HepG2 (cell line): ENCODE data around the gene CBFA2T2. TPM values are rescaled to one million over a fixed set of nuclear protein-coding genes. Genes with fewer than 3 reads are reported as not detected.

Experiments
- ATAC-seq: fragments of 200-7000 bp; cut with Tn5 transposase; 3 replicates; pipeline ENCODE4 v1.9.1; 2020; ENCODE audit warnings: mild to moderate bottlenecking, moderate library complexity
- BruUV-seq: library from RNA; stranded (reverse); fragments of 400-500 nt; replicated peaks from 2 replicates; lab custom pipeline; 2021; lab: Mats Ljungman, UMichigan
- CTCF ChIA-PET: fragments of 300-600 bp; formaldehyde crosslinking; extraction: SDS; loops from one replicate; lab custom pipeline; 2021; ENCODE audit warnings: low total read pairs, inconsistent platforms, low intra/inter-chr PET ratio; lab: Yijun Ruan, JAX
- POLR2A ChIA-PET: fragments of 350-600 bp; sonication (Branson Sonifier 250); formaldehyde crosslinking; loops from one replicate; lab custom pipeline; 2020; ENCODE audit warnings: antibody characterized with exemption, inconsistent platforms; lab: Yijun Ruan, JAX
- DNase-seq: peaks from one replicate; pipeline ENCODE4 v3.0.0-alpha.2; 2015; ENCODE audit warnings: low spot score
- FAIRE-seq: peaks from 3 replicates; lab custom pipeline; 2011; peaks lifted over from hg19 to GRCh38; lab: Jason Lieb, UNC
- H2AFZ ChIP-seq: one replicate; pipeline ENCODE4 v1.6.1; 2011; ENCODE audit warnings: low read length, inconsistent platforms
- H3K27ac ChIP-seq: fragments of 300-600 bp; 3 replicates; pipeline ENCODE4 v1.8.0; 2011; ENCODE audit warnings: mixed run types, mild to moderate bottlenecking, mixed read lengths, low read length, inconsistent platforms; ENCODE audit not compliant: insufficient read depth; ENCODE audit errors: extremely low read length
- H3K27me3 ChIP-seq, 2 experiments: fragments of 200-600 bp in 1 of 2; 2 replicates in 1 of 2; 3 replicates in 1 of 2; pipeline versions ENCODE4 v1.6.0 to v1.8.0; 2011; ENCODE audit warnings: low read length in 2 of 2, mild to moderate bottlenecking in 2 of 2, moderate library complexity in 2 of 2, inconsistent platforms in 1 of 2; ENCODE audit not compliant: insufficient read depth in 2 of 2, control insufficient read depth in 1 of 2
- H3K36me3 ChIP-seq, 2 experiments: fragments of 200-600 bp in 1 of 2; replicated peaks in 1 of 2; 2 replicates in 1 of 2; 3 replicates in 1 of 2; pipeline versions ENCODE4 v1.5.1 to v1.8.0; 2011; ENCODE audit warnings: low read length in 2 of 2, inconsistent platforms in 1 of 2; ENCODE audit not compliant: insufficient read depth in 2 of 2, control insufficient read depth in 1 of 2
- H3K4me1 ChIP-seq: 2 replicates; pipeline ENCODE4 v1.5.1; 2012; ENCODE audit warnings: low read length, inconsistent platforms; ENCODE audit not compliant: insufficient read depth
- H3K4me2 ChIP-seq: 2 replicates; pipeline ENCODE4 v1.6.0; 2011; ENCODE audit warnings: low read depth, low read length, inconsistent platforms
- H3K4me3 ChIP-seq, 3 experiments: fragments of 200-600 bp in 1 of 3; sonication (generic), shearing (Covaris generic) in 1 of 3; replicated peaks in 1 of 3; 2 replicates each; pipeline ENCODE4 v1.5.1; 2011 to 2016; ENCODE audit warnings: low read length in 3 of 3, inconsistent platforms in 2 of 3, low read depth in 2 of 3, mild to moderate bottlenecking in 2 of 3, control low read depth in 1 of 3, mixed read lengths in 1 of 3; ENCODE audit not compliant: insufficient read depth in 1 of 3
- H3K79me2 ChIP-seq: one replicate; pipeline ENCODE4 v1.6.1; 2011; ENCODE audit warnings: low read length, inconsistent platforms; ENCODE audit not compliant: insufficient read depth
- H3K9ac ChIP-seq: 2 replicates; pipeline ENCODE4 v1.6.0; 2011; ENCODE audit warnings: mild to moderate bottlenecking, low read depth, low read length, inconsistent platforms; ENCODE audit not compliant: insufficient read depth
- H3K9me3 ChIP-seq: 2 replicates; pipeline ENCODE4 v1.5.1; 2012; ENCODE audit warnings: mild to moderate bottlenecking, low read length
- H4K20me1 ChIP-seq: 2 replicates; pipeline ENCODE4 v1.6.0; 2011; ENCODE audit warnings: inconsistent platforms, mild to moderate bottlenecking, low read length, moderate library complexity; ENCODE audit not compliant: insufficient read depth
- AGO1 ChIP-seq: fragments of 200-400 bp; formaldehyde crosslinking; IDR thresholded peaks from 2 replicates; pipeline ENCODE4 v1.6.1; 2017; ENCODE audit warnings: mild to moderate bottlenecking, low read depth, low read length, moderate library complexity; ENCODE audit not compliant: poor library complexity, severe bottlenecking
- AGO2 ChIP-seq: fragments of 200-400 bp; formaldehyde crosslinking; optimal IDR thresholded peaks from 2 replicates; pipeline ENCODE3; 2017; ENCODE audit warnings: mild to moderate bottlenecking, low read depth, low read length, moderate library complexity
- ARID5B ChIP-seq: IDR thresholded peaks from 2 replicates; pipeline ENCODE4 v1.4.0; 2020; ENCODE audit warnings: mild to moderate bottlenecking, missing genetic modification reagents
- EZH2 ChIP-seq: conservative IDR thresholded peaks from 2 replicates; pipeline ENCODE4 v1.6.1; 2012; ENCODE audit warnings: mild to moderate bottlenecking, low read depth, low read length, moderate library complexity
- FOXJ3 ChIP-seq: sonication (generic); formaldehyde crosslinking; IDR thresholded peaks from 2 replicates; pipeline ENCODE4 v1.4.0; 2020; ENCODE audit warnings: missing genetic modification reagents, mild to moderate bottlenecking, borderline replicate concordance
- MED13 ChIP-seq: sonication (generic); formaldehyde crosslinking; IDR thresholded peaks from 2 replicates; pipeline ENCODE4 v1.5.0; 2020; ENCODE audit warnings: missing genetic modification reagents
- PHB2 ChIP-seq: fragments of 450-650 bp; IDR thresholded peaks from 2 replicates; pipeline ENCODE4 v1.6.1; 2018; ENCODE audit not compliant: partially characterized antibody
- POLR2A ChIP-seq, 2 experiments: IDR thresholded peaks; 2 replicates each; pipeline ENCODE4 v1.6.1; 2011; ENCODE audit warnings: low read depth in 2 of 2, low read length in 2 of 2, mild to moderate bottlenecking in 1 of 2, moderate library complexity in 1 of 2; ENCODE audit not compliant: insufficient read depth in 1 of 2
- RBFOX2 ChIP-seq: fragments of 200-400 bp; formaldehyde crosslinking; IDR thresholded peaks from 2 replicates; pipeline ENCODE4 v1.6.1; 2017; ENCODE audit warnings: low read depth, mild to moderate bottlenecking, low read length
- THRA ChIP-seq: sonication (generic); formaldehyde crosslinking; IDR thresholded peaks from 2 replicates; pipeline ENCODE4 v1.4.0; 2020; ENCODE audit warnings: missing genetic modification reagents, borderline replicate concordance
- ZBTB43 ChIP-seq: sonication (generic); formaldehyde crosslinking; conservative IDR thresholded peaks from 2 replicates; pipeline ENCODE4 v1.4.0; 2020; ENCODE audit warnings: missing genetic modification reagents
- ZNF260 ChIP-seq: sonication (generic); formaldehyde crosslinking; IDR thresholded peaks from 2 replicates; pipeline ENCODE4 v1.4.0; 2020; ENCODE audit warnings: missing genetic modification reagents, low read depth, mild to moderate bottlenecking, borderline replicate concordance
- ZNF337 ChIP-seq: sonication (generic); formaldehyde crosslinking; IDR thresholded peaks from 2 replicates; pipeline ENCODE4 v1.5.1; 2020; ENCODE audit warnings: missing genetic modification reagents, low read depth, mild to moderate bottlenecking, borderline replicate concordance
- ZNF343 ChIP-seq: sonication (generic); formaldehyde crosslinking; IDR thresholded peaks from 2 replicates; pipeline ENCODE4 v1.4.0; 2020; ENCODE audit warnings: mild to moderate bottlenecking, missing genetic modification reagents
- ZNF878 ChIP-seq: sonication (generic); formaldehyde crosslinking; IDR thresholded peaks from 2 replicates; pipeline ENCODE4 v1.8.1; 2023; ENCODE audit warnings: mild to moderate bottlenecking, missing genetic modification reagents, moderate library complexity
- WGBS: methylation state at CpG from one replicate; pipeline ENCODE4 v1.1.6; 2017; ENCODE audit warnings: low lambda C conversion rate; 5-methylcytosine and 5-hydroxymethylcytosine counted together
- in situ Hi-C: cut with HindIII; loops from 2 replicates; pipeline ENCODE4 v1.10.0; 2017; ENCODE audit warnings: low pct_unique_long_range_greater_than_20kb; ENCODE audit not compliant: extremely low pct_ligation_motif_present
- intact Hi-C: fragments of 100-400 bp; cut with micrococcal nuclease; formaldehyde crosslinking; loops from one replicate; pipeline ENCODE4 v1.10.0; 2022; ENCODE audit not compliant: unreplicated experiment
- polyA plus RNA-seq, 8 experiments: library from polyadenylated mRNA; depleted of rRNA in 3 of 8; stranded (reverse) in 7 of 8; unstranded in 1 of 8; fragments of >200 nt; fragmentation: Illumina TruSeq in 4 of 8; extraction: Trizol in 4 of 8; gene quantifications; 2 replicates each; pipeline versions ENCODE4 v1.2.1 to v1.2.3, GENCODE V29; 2011 to 2016; ENCODE audit warnings: low read depth in 4 of 8, missing spikeins in 1 of 8, mixed read lengths in 1 of 8; ENCODE audit not compliant: insufficient read depth in 1 of 8
- total RNA-seq, 5 experiments: library from RNA; depleted of rRNA; stranded (reverse); fragments of >200 nt; fragmentation: Illumina TruSeq; extraction: Trizol; gene quantifications; 2 replicates each; pipeline ENCODE4 v1.2.3, GENCODE V29; 2016; ENCODE audit warnings: low read depth in 1 of 5

CBFA2T2 gene
- total and polyA plus RNA-seq, 2 of the 13 experiments (the other 11 are each of a cell fraction or from before 2014, with no cell fraction given) = 6.3 to 21.2 TPM

- Histone ChIP-seq H3K36me3 (peaks cover 40 to 47% of the 10 kb centered on the region in 2 experiments), H3K4me2 (no peak overlapping the region), H3K4me1 (peaks cover 29% of the 10 kb centered on the region), H2AFZ (no peak overlapping the region), H3K27ac (no peak overlapping the region), H3K79me2 (no peaks in the 10 kb centered on the region), H3K27me3 (no peaks in the 10 kb centered on the region), H3K4me3 (no peak overlapping the region), H3K9ac (no peak overlapping the region), H4K20me1 (no peaks in the 10 kb centered on the region), H3K9me3 (no peaks in the 10 kb centered on the region)
- BruUV-seq = no TSS peak
- intact Hi-C loops = no loop called here
- ATAC-seq = no peak
- FAIRE-seq = no peak
- ChIA-PET POLR2A (no interaction called here), CTCF (no interaction called here)
- in situ Hi-C loops = no loop called here
- TF ChIP-seq ZNF343 (CRISPR knock-in tag) = 0 out of 2 replicates have a peak, but pooled peaks have one; percentile 9
- no peak for TF ChIP-seq ZBTB43 (CRISPR knock-in tag)
- TF ChIP-seq ZNF260 (CRISPR knock-in tag) = no peak
- TF ChIP-seq FOXJ3 (CRISPR knock-in tag) = no peak
- TF ChIP-seq AGO1 = no peak
- TF ChIP-seq AGO2 = peak; percentile 40
- no peak for TF ChIP-seq THRA (CRISPR knock-in tag)
- no peak for TF ChIP-seq EZH2
- no peak for TF ChIP-seq PHB2
- peak; percentile 49; the same call in 1 of the 2 replicates for TF ChIP-seq RBFOX2
- 0 out of 4 replicates have a peak, but pooled peaks of 1 of the 2 experiments have one; percentile 5 for TF ChIP-seq POLR2A (IDR thresholded peaks at IDR 0.05; ENCODE audit: insufficient read depth in 1 of 2, low read depth in 2 of 2, low read length in 2 of 2)
- TF ChIP-seq ZNF878 (CRISPR knock-in tag) = no peak
- no peak for TF ChIP-seq ZNF337 (CRISPR knock-in tag)
- no peak for TF ChIP-seq MED13 (CRISPR knock-in tag)
- TF ChIP-seq ARID5B (CRISPR knock-in tag) = no peak
- WGBS = 98% methylated on average over 12 of the region's 12 CpGs
- no peak for DNase-seq
Observed at GRCh38 chr20:33657704-33658095, 167.8 kb downstream of the CBFA2T2 start.
